IMR-90 (cell line): ENCODE measurements around the gene ZNF219.
A peak's percentile ranks its signal among the peaks of the same experiment; 100 is the strongest.

Source experiments
- CTCF ChIP-seq: conservative IDR thresholded peaks from 2 replicates; pipeline ENCODE4 v1.5.1; 2012; ENCODE audit warnings: mild to moderate bottlenecking, low read depth, low read length, improper control_type of control experiment
- ELK1 ChIP-seq: fragments of 150-350 bp; IDR thresholded peaks from 2 replicates; pipeline ENCODE4 v1.6.1; 2016; ENCODE audit warnings: low read depth, mild to moderate bottlenecking, low read length, moderate library complexity, borderline replicate concordance
- POLR2A ChIP-seq: IDR thresholded peaks from 2 replicates; pipeline ENCODE4 v1.6.1; 2012; ENCODE audit warnings: mild to moderate bottlenecking, low read depth, low read length

GRCh38 chr14:21057803-21058675, 40.4 kb downstream of the ZNF219 start, which contains the start of gene RNASE8:
- peak; percentile 32 for TF ChIP-seq CTCF
- TF ChIP-seq ELK1 = no peak
- TF ChIP-seq POLR2A = no peak
